Chondrocyte (in vitro differentiated cells): ENCODE data around the gene NF1. TPM values are rescaled to one million over a fixed set of nuclear protein-coding genes. Genes with fewer than 3 reads are reported as not detected.

Experiments
- DNase-seq: peaks from one replicate; pipeline ENCODE4 v3.0.0; 2021; ENCODE audit warnings: mixed read lengths, low spot score
- H3K27ac Mint-ChIP-seq: one replicate; pipeline ENCODE4 v1.8.0; 2021; ENCODE audit warnings: mild to moderate bottlenecking, moderate library complexity, mixed read lengths; ENCODE audit not compliant: unreplicated experiment
- H3K27me3 Mint-ChIP-seq: 2 replicates; pipeline ENCODE4 v1.8.0; 2021; ENCODE audit warnings: low read depth, mixed read lengths
- H3K36me3 Mint-ChIP-seq: 2 replicates; pipeline ENCODE4 v1.8.0; 2021; ENCODE audit warnings: low read depth, mixed read lengths
- H3K4me1 Mint-ChIP-seq: 2 replicates; pipeline ENCODE4 v1.8.0; 2021; ENCODE audit warnings: low read depth, mild to moderate bottlenecking, mixed read lengths
- H3K4me3 Mint-ChIP-seq: one replicate; pipeline ENCODE4 v1.8.0; 2021; ENCODE audit warnings: mild to moderate bottlenecking, moderate library complexity, mixed read lengths; ENCODE audit not compliant: unreplicated experiment
- H3K9me3 Mint-ChIP-seq: 2 replicates; pipeline ENCODE4 v1.8.0; 2021; ENCODE audit warnings: low read depth, mixed read lengths
- total RNA-seq: library from RNA; stranded (reverse); gene quantifications from 3 replicates; pipeline ENCODE4 v1.2.1, GENCODE V29; 2021
- TF ChIP-seq, protein P1 (sequence below): fragments of 200-600 bp; sonication (generic); IDR thresholded peaks from 2 replicates; pipeline ENCODE4 v1.5.0; 2021; ENCODE audit warnings: antibody characterized with exemption, mild to moderate bottlenecking, moderate library complexity

The NF1 gene
- total RNA-seq, 1 donor from 2014 or later = 48.2 TPM

DNA sequence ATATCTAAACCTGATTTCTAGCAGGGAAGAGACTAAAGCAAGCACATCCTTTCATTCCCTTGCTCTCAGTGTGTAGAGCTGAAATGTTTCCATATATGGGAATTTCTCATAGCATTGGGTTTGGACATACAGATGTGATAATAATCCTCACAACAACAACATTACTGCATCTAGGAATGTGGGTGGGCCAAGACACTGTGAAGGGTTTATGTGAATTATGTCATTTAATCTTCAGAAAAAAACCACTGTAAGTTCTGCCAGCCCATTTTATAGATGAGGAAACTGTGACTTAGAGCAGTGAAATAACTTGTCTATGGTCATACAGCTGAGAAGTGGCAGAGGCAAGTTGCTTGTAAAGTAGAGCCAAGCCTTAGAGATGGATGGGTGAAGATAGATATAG lies 197.0 kb downstream of the NF1 start:
- TF ChIP-seq, protein P1, sequence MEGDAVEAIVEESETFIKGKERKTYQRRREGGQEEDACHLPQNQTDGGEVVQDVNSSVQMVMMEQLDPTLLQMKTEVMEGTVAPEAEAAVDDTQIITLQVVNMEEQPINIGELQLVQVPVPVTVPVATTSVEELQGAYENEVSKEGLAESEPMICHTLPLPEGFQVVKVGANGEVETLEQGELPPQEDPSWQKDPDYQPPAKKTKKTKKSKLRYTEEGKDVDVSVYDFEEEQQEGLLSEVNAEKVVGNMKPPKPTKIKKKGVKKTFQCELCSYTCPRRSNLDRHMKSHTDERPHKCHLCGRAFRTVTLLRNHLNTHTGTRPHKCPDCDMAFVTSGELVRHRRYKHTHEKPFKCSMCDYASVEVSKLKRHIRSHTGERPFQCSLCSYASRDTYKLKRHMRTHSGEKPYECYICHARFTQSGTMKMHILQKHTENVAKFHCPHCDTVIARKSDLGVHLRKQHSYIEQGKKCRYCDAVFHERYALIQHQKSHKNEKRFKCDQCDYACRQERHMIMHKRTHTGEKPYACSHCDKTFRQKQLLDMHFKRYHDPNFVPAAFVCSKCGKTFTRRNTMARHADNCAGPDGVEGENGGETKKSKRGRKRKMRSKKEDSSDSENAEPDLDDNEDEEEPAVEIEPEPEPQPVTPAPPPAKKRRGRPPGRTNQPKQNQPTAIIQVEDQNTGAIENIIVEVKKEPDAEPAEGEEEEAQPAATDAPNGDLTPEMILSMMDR = no peak
- Mint-ChIP-seq H3K36me3 (peaks cover 3% of the 10 kb centered on the region), H3K9me3 (no peaks in the 10 kb centered on the region), H3K27me3 (no peaks in the 10 kb centered on the region), H3K27ac (no peak overlapping the region), H3K4me3 (no peak overlapping the region), H3K4me1 (peaks cover 22% of the 10 kb centered on the region)
- no peak for DNase-seq

DNA sequence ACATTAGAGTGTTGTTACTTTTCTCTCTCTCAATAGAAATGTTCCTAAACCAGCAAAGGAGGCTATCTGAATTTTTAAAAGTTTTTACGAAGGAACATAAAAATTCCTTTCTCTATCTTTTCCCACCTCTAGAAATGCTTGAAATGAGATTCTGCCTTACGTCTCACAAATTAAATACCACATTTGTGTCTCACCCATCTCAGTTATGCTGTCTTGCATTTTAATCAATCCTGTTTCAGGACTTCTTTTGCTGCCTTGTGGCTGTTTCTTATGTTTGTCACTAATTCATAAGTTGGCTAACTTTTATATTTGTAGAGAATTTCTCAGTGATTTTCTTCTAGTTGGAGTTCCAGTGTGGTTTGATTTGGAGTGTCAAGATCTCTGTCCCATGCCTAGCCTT lies 198.8 kb downstream of the NF1 start:
- peak overlapping the region; percentile 71 for H3K27ac Mint-ChIP-seq
- no peaks in the 10 kb centered on the region for H3K9me3 Mint-ChIP-seq
- DNase-seq = no peak
- peaks cover 1% of the 10 kb centered on the region for H3K36me3 Mint-ChIP-seq
- no peaks in the 10 kb centered on the region for H3K27me3 Mint-ChIP-seq
- H3K4me3 Mint-ChIP-seq = no peak overlapping the region
- peaks cover 22% of the 10 kb centered on the region for H3K4me1 Mint-ChIP-seq
- TF ChIP-seq, protein P1 = no peak

DNA sequence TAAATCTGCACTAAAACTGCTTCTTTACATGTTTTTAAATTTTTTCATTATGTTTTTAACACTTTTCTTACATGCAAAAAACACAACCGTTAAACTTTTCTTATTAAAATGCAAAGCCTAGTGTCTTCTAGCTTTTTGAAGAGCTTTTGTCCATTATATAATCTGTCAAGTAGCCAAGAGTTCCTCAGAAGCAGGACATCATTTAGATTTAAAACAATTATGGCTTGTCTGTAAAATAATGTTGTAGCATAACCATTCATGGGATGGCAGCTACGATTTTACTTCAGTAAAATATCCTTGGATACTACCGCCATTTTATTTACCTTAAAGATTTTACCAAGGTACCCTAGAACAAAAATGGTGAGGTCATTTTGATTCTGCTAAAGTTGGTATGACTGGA lies 199.5 kb downstream of the NF1 start:
- TF ChIP-seq, protein P1 = no peak
- peaks cover 18% of the 10 kb centered on the region for H3K4me1 Mint-ChIP-seq
- H3K4me3 Mint-ChIP-seq = no peak overlapping the region
- H3K27me3 Mint-ChIP-seq = no peaks in the 10 kb centered on the region
- no peak overlapping the region for H3K27ac Mint-ChIP-seq
- peaks cover 1% of the 10 kb centered on the region for H3K36me3 Mint-ChIP-seq
- H3K9me3 Mint-ChIP-seq = no peaks in the 10 kb centered on the region
- DNase-seq = no peak

DNA sequence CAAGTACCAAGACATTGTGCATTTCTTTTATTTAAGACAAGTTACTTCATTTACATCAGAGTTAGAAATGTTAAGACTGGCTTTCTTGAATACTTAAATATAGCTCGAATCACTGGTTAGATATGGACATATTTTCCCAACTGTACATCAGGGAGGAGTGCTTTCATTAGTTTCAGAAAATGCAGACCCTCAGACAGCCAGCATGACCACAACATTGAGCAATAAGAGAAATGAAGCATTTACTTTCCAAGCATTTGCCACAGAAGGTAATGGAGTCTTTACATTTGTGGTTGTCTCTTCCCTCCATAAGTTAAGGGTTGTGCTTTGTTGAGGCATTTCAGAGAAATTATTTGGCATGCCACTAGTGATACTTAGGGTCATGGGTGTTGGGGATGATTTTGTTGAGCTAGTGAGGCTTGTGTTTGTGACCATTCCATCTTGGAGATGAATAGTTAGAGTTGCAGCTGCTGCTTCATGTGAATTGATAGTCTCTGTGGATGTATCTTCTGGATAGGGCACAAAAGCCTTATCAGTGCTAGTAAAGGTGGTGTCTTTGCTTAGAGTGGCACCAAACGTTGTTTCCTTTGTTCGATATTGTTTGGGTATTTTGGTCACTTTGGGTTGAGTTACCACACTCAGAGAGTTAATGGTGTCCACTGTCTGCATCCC lies 200.2 kb downstream of the NF1 start:
- TF ChIP-seq, protein P1 = no peak
- no peaks in the 10 kb centered on the region for H3K9me3 Mint-ChIP-seq
- DNase-seq = no peak
- H3K4me3 Mint-ChIP-seq = no peak overlapping the region
- peaks cover 16% of the 10 kb centered on the region for H3K4me1 Mint-ChIP-seq
- peaks cover 1% of the 10 kb centered on the region for H3K36me3 Mint-ChIP-seq
- no peaks in the 10 kb centered on the region for H3K27me3 Mint-ChIP-seq
- H3K27ac Mint-ChIP-seq = no peak overlapping the region

DNA sequence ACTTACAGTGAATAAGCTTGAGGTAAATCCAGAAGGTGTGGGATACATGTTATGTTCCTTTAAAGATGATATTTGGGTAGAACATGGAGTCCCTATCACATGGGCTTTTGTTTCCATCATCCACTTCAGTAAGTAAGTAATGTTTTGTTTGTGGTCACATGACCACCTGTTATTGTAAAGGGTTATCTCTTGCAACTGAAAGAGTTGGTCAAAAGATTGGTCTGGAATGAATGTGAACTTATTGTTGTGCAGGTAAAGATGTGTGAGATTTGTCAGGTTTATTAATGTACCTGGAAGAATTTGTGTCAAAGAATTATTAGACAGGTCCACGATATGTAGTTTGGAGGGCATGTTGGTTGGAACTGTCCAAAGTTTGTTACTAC lies 200.7 kb downstream of the NF1 start:
- no peak for DNase-seq
- H3K4me1 Mint-ChIP-seq = peaks cover 13% of the 10 kb centered on the region
- H3K36me3 Mint-ChIP-seq = peaks cover 1% of the 10 kb centered on the region
- H3K27me3 Mint-ChIP-seq = no peaks in the 10 kb centered on the region
- H3K27ac Mint-ChIP-seq = no peak overlapping the region
- no peak overlapping the region for H3K4me3 Mint-ChIP-seq
- H3K9me3 Mint-ChIP-seq = no peaks in the 10 kb centered on the region
- TF ChIP-seq, protein P1 = no peak
